K562 (cell line): ENCODE data around the gene RPL28. TPM values are rescaled to one million over a fixed set of nuclear protein-coding genes. Genes with fewer than 3 reads are reported as not detected.
A peak's percentile ranks its signal among the peaks of the same experiment; 100 is the strongest.

Source experiments
- ATAC-seq: fragments of 200-7000 bp; cut with Tn5 transposase; 3 replicates; pipeline ENCODE4 v1.9.1; 2020; ENCODE audit warnings: moderate library complexity
- BruUV-seq: library from RNA; stranded (reverse); fragments of 400-500 nt; replicated peaks from 2 replicates; lab custom pipeline; 2021; lab: Mats Ljungman, UMichigan
- CTCF ChIA-PET: fragments of 300-600 bp; formaldehyde crosslinking; extraction: SDS; loops from one replicate; lab custom pipeline; 2021; ENCODE audit warnings: low intra/inter-chr PET ratio; lab: Yijun Ruan, JAX
- POLR2A ChIA-PET: fragments of 300-600, 350-650 bp; sonication (Branson Sonifier 250); formaldehyde crosslinking; extraction: SDS; loops from one replicate; lab custom pipeline; 2021; ENCODE audit warnings: antibody characterized with exemption, inconsistent platforms; lab: Yijun Ruan, JAX
- DNase-seq, 4 experiments: peaks; one replicate each; pipeline versions ENCODE4 v3.0.0 to v3.0.0-alpha.2; 2011 to 2018; ENCODE audit warnings: low spot score in 3 of 4, mixed read lengths in 3 of 4; ENCODE audit errors: extremely low read depth in 1 of 4
- FAIRE-seq: peaks from 2 replicates; lab custom pipeline; 2011; peaks lifted over from hg19 to GRCh38; lab: Jason Lieb, UNC
- H2AFZ ChIP-seq: 2 replicates; pipeline ENCODE4 v1.6.0; 2011; ENCODE audit warnings: low read depth, low read length, control low read depth, inconsistent platforms
- H3K27ac ChIP-seq: fragments of 200-600 bp; 3 replicates; pipeline ENCODE4 v1.8.0; 2011; ENCODE audit warnings: low read depth, mild to moderate bottlenecking, control low read depth, inconsistent platforms, low read length, moderate library complexity, mixed read lengths; ENCODE audit errors: extremely low read depth
- H3K27me3 ChIP-seq, 2 experiments: fragments of 300-600 bp in 1 of 2; 2 replicates in 1 of 2; 3 replicates in 1 of 2; pipeline versions ENCODE4 v1.6.0 to v1.8.0; 2011; ENCODE audit warnings: inconsistent platforms in 2 of 2, low read length in 2 of 2, mild to moderate bottlenecking in 1 of 2, mixed read lengths in 1 of 2, moderate library complexity in 1 of 2; ENCODE audit not compliant: control insufficient read depth in 2 of 2, insufficient read depth in 2 of 2
- H3K36me3 ChIP-seq: fragments of 300-600 bp; 3 replicates; pipeline ENCODE4 v1.8.0; 2011; ENCODE audit warnings: mild to moderate bottlenecking, low read length, inconsistent platforms; ENCODE audit not compliant: control insufficient read depth, insufficient read depth
- H3K4me1 ChIP-seq, 2 experiments: fragments of 200-600 bp in 1 of 2; replicated peaks in 1 of 2; 2 replicates in 1 of 2; 3 replicates in 1 of 2; pipeline versions ENCODE4 v1.5.1 to v1.8.0; 2011; ENCODE audit warnings: inconsistent platforms in 2 of 2, low read length in 2 of 2, mild to moderate bottlenecking in 1 of 2, mixed read lengths in 1 of 2, moderate library complexity in 1 of 2; ENCODE audit not compliant: control insufficient read depth in 2 of 2, insufficient read depth in 2 of 2
- H3K4me2 ChIP-seq: 2 replicates; pipeline ENCODE4 v1.6.1; 2011; ENCODE audit warnings: low read length, control low read depth, inconsistent platforms, mixed read lengths; ENCODE audit not compliant: insufficient read depth
- H3K4me3 ChIP-seq: fragments of 200-600 bp; sonication (generic), shearing (Covaris generic); 2 replicates; pipeline ENCODE4 v1.5.1; 2016; ENCODE audit warnings: control low read depth, inconsistent platforms
- H3K79me2 ChIP-seq: fragments of 200-600 bp; 3 replicates; pipeline ENCODE4 v1.8.0; 2011; ENCODE audit warnings: low read length, inconsistent platforms; ENCODE audit not compliant: control insufficient read depth, insufficient read depth
- H3K9ac ChIP-seq, 2 experiments: 2 replicates each; pipeline versions ENCODE4 v1.6.0 to v1.6.1; 2011; ENCODE audit warnings: low read depth in 2 of 2, low read length in 2 of 2, control low read depth in 1 of 2, inconsistent platforms in 1 of 2, mild to moderate bottlenecking in 1 of 2, mixed read lengths in 1 of 2; ENCODE audit not compliant: insufficient read depth in 1 of 2
- H3K9me1 ChIP-seq: one replicate; pipeline ENCODE4 v1.6.0; 2011; ENCODE audit warnings: inconsistent platforms, mild to moderate bottlenecking, low read length, moderate library complexity; ENCODE audit not compliant: control insufficient read depth, insufficient read depth
- H3K9me3 ChIP-seq: replicated peaks from 2 replicates; pipeline ENCODE4 v1.5.1; 2011; ENCODE audit warnings: low read depth, low read length, inconsistent platforms; ENCODE audit not compliant: control insufficient read depth, insufficient read depth
- H4K20me1 ChIP-seq: replicated peaks from 2 replicates; pipeline ENCODE4 v1.6.1; 2011; ENCODE audit warnings: low read length, inconsistent platforms, mixed read lengths; ENCODE audit not compliant: control insufficient read depth, insufficient read depth
- CEBPB ChIP-seq: fragments of 450-650 bp; IDR thresholded peaks from 2 replicates; pipeline ENCODE4 v1.6.1; 2016; ENCODE audit warnings: missing genetic modification characterization, missing compliant biosample characterization
- MECOM ChIP-seq: fragments of 250-450 bp; sonication (Bioruptor Pico); IDR thresholded peaks from 2 replicates; pipeline ENCODE4 v1.8.0; 2022; ENCODE audit warnings: inconsistent platforms
- WGBS: fragments of 100-300 bp; shearing (Covaris generic); methylation state at CpG from one replicate; pipeline ENCODE4 v1.1.6; 2016; ENCODE audit warnings: low coverage, mixed read lengths; ENCODE audit not compliant: insufficient coverage; ENCODE audit errors: missing lambda C conversion rate; 5-methylcytosine and 5-hydroxymethylcytosine counted together
- in situ Hi-C: fragments of 300-500 bp; cut with MboI; formaldehyde crosslinking; loops from 4 replicates; pipeline ENCODE4 v1.15.0; 2018; ENCODE audit warnings: inconsistent platforms, mixed read lengths
- intact Hi-C: fragments of 100-400 bp; cut with micrococcal nuclease; formaldehyde crosslinking; loops from 2 replicates; pipeline ENCODE4 v1.14.2; 2022
- polyA plus RNA-seq, 8 experiments: library from polyadenylated mRNA; depleted of rRNA in 4 of 8; stranded (reverse) in 5 of 8; unstranded in 3 of 8; fragments of >200 nt; fragmentation: Nextera tagmentation in 2 of 8; fragmentation: Illumina TruSeq in 1 of 8; extraction: Ambion mirVana in 2 of 8; extraction: Trizol in 1 of 8; gene quantifications; 2 replicates each; pipeline versions ENCODE4 v1.2.1 to v1.2.3, GENCODE V29; 2011 to 2014; ENCODE audit warnings: inconsistent platforms in 1 of 8, missing spikeins in 1 of 8
- total RNA-seq, 7 experiments: library from RNA; depleted of rRNA in 6 of 7; stranded (reverse); fragments of >200 nt in 6 of 7; fragmentation: Illumina TruSeq in 2 of 7; extraction: Trizol in 2 of 7; gene quantifications; 2 replicates each; pipeline versions ENCODE4 v1.2.1 to v1.2.3, GENCODE V29; 2011 to 2021; ENCODE audit warnings: low replicate concordance in 1 of 7
- TF ChIP-seq, protein P1 (sequence below), 2 experiments: fragments of 450-650 bp in 1 of 2; sonication (generic) in 1 of 2; formaldehyde crosslinking in 1 of 2; IDR thresholded peaks in 1 of 2; conservative IDR thresholded peaks in 1 of 2; 2 replicates each; pipeline versions ENCODE4 v1.6.1 to v1.8.1; 2016 to 2023; ENCODE audit warnings: mild to moderate bottlenecking in 2 of 2, moderate library complexity in 2 of 2, inconsistent platforms in 1 of 2, missing genetic modification reagents in 1 of 2

RPL28 gene
- total and polyA plus RNA-seq, 9 of the 15 experiments (the other 6 are each of a cell fraction or from before 2014, with no cell fraction given) = 124 to 3,106 (median 622) TPM

DNA sequence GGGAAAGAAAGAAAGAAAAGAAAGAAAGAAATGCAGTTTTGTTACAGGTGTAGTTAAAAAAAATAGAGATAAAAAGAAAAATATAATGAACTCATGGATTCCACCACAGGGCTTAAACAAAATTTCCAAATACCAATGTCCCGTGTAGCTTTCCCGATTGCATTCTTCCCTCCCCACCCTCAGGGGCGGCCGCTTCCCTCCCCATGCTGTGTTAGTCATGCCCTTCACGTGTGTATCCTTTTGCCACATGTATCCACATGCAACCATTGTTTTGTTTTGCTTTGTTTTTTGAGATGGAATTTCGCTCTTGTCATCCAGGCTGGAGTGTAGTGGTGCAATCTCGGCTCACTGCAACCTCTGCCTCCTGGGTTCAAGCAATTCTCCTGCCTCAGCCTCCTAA, 49.6 kb upstream of the RPL28 start:
- FAIRE-seq = no peak

More for the DNA sequence above, 49.6 kb upstream of the RPL28 start:
- H3K9ac ChIP-seq = no peak overlapping the region
- H3K27me3 ChIP-seq = no peaks in the 10 kb centered on the region
- no peak overlapping the region for H2AFZ ChIP-seq
- H3K9me1 ChIP-seq = no peaks in the 10 kb centered on the region
- no peak overlapping the region for H3K4me3 ChIP-seq
- H3K4me1 ChIP-seq = peaks cover 0 to 19% of the 10 kb centered on the region in 2 experiments; a peak in 4 of 5 replicates
- in situ Hi-C loops (no loop called here), intact Hi-C loops (loop anchor here (5.0 kb wide), 1 partner anchor 34 kb away; no protein-coding TSS in a partner anchor)
- no peaks in the 10 kb centered on the region for H4K20me1 ChIP-seq
- no peak for DNase-seq
- TF ChIP-seq, protein P1, sequence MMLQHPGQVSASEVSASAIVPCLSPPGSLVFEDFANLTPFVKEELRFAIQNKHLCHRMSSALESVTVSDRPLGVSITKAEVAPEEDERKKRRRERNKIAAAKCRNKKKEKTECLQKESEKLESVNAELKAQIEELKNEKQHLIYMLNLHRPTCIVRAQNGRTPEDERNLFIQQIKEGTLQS (IDR thresholded peaks at IDR 0.05) = peak; percentile 19; the same call in 1 of the 2 replicates
- TF ChIP-seq, protein P1 (CRISPR knock-in tag; conservative IDR thresholded peaks at IDR 0.05) = no peak
- TF ChIP-seq CEBPB (0 out of 2 replicates have a peak, but pooled peaks have one; percentile 17), MECOM (no peak)
- ATAC-seq = no peak
- H3K79me2 ChIP-seq = peaks cover 12% of the 10 kb centered on the region
- ChIA-PET CTCF (no interaction called here), POLR2A (interaction anchor here (0.5 to 1.9 kb wide), 3 partner anchors 14 to 140 kb away, joined by 3 to 4 read pairs (median 4); partner anchors contain the start of gene ZNF628)
- no peak overlapping the region for H3K4me2 ChIP-seq
- H3K9me3 ChIP-seq = no peaks in the 10 kb centered on the region; the same call in 1 of the 2 replicates
- 38% methylated on average over 7 of the region's 7 CpGs for WGBS
- no TSS peak for BruUV-seq
- H3K36me3 ChIP-seq = no peaks in the 10 kb centered on the region
- H3K27ac ChIP-seq = no peak overlapping the region
